ENCODE data around the gene NHSL2.
"Not testable (repeated sequence)": the region's sequence is repeated elsewhere in the genome, so short reads cannot be mapped to it uniquely, and the experiment has no call there.

The NHSL2 gene

GRCh38 chrX:72133851-72134546 is 223.4 kb downstream of the NHSL2 start:
- no peak for DNase-seq

- DNase-seq: peak; percentile 31
These were observed 227.3 kb downstream of the NHSL2 start for GRCh38 chrX:72137846-72138495.

GRCh38 chrX:72139538-72139937 is 228.9 kb downstream of the NHSL2 start:
- DNase-seq: no peak

- no peak for DNase-seq
These were observed 230.8 kb downstream of the NHSL2 start for GRCh38 chrX:72141372-72142004.

- peak; percentile 97 for DNase-seq
These were observed 231.6 kb downstream of the NHSL2 start for GRCh38 chrX:72142094-72142793.

GRCh38 chrX:72142794-72143608 is 232.4 kb downstream of the NHSL2 start:
- no peak for DNase-seq

- DNase-seq: no peak
These were observed 232.9 kb downstream of the NHSL2 start for GRCh38 chrX:72143609-72143907.

GRCh38 chrX:72145181-72145580 is 234.5 kb downstream of the NHSL2 start:
- DNase-seq: no peak

GRCh38 chrX:72146527-72146926 is 235.9 kb downstream of the NHSL2 start:
- no peak for DNase-seq

- DNase-seq: no peak
These were observed 248.1 kb downstream of the NHSL2 start for GRCh38 chrX:72158773-72159172.

GRCh38 chrX:72159769-72160168 is 249.1 kb downstream of the NHSL2 start:
- no peak for DNase-seq

GRCh38 chrX:72165551-72165950 is 254.9 kb downstream of the NHSL2 start:
- DNase-seq: no peak

- DNase-seq: no peak
These were observed 258.5 kb downstream of the NHSL2 start for GRCh38 chrX:72169008-72169728.

- not testable (repeated sequence) for DNase-seq
These were observed 265.6 kb downstream of the NHSL2 start for GRCh38 chrX:72176289-72176688.

- no peak for DNase-seq
These were observed 266.3 kb downstream of the NHSL2 start for GRCh38 chrX:72176981-72177380.

GRCh38 chrX:72180539-72180938 is 269.9 kb downstream of the NHSL2 start:
- peak; percentile 25 for DNase-seq

GRCh38 chrX:72181178-72182125 is 270.8 kb downstream of the NHSL2 start, which contains the start of gene PIN4:
PIN4 (plus strand) TSS chrX:72181757; CDS start chrX:72181786, 29 bp downstream.
- peak; percentile 98 for DNase-seq

- DNase-seq: no peak
These were observed 272.3 kb downstream of the NHSL2 start for GRCh38 chrX:72182924-72183323.

- no peak for DNase-seq
These were observed 291.3 kb downstream of the NHSL2 start for GRCh38 chrX:72201836-72202536.

All from NCI-H1694 (cell line).